GM19397 (cell line): Measurements from ENCODE around the gene RAB3GAP2.
"Not testable (repeated sequence)": the region's sequence is repeated elsewhere in the genome, so short reads cannot be mapped to it uniquely, and the experiment has no call there.

ENCODE experiments used
- ATAC-seq: cut with Tn5 transposase; IDR thresholded peaks from one replicate; pipeline ENCODE4 v1.9.1; 2021; ENCODE audit warnings: mild to moderate bottlenecking, moderate library complexity; ENCODE audit not compliant: unreplicated experiment

RAB3GAP2 gene

GRCh38 chr1:220239966-220240365, 32.3 kb downstream of the RAB3GAP2 start:
- ATAC-seq: no peak

GRCh38 chr1:220239213-220239612, 33.0 kb downstream of the RAB3GAP2 start:
- no peak for ATAC-seq

- not testable (repeated sequence) for ATAC-seq
Observed at GRCh38 chr1:220236278-220236677, 36.0 kb downstream of the RAB3GAP2 start.

- ATAC-seq: no peak
Observed at GRCh38 chr1:220235462-220235861, 36.8 kb downstream of the RAB3GAP2 start.

GRCh38 chr1:220233927-220234326, 38.3 kb downstream of the RAB3GAP2 start:
- no peak for ATAC-seq

- ATAC-seq: no peak
Observed at GRCh38 chr1:220229771-220230170, 42.5 kb downstream of the RAB3GAP2 start.

- ATAC-seq: no peak
Observed at GRCh38 chr1:220227393-220227792, 44.9 kb downstream of the RAB3GAP2 start.

- no peak for ATAC-seq
Observed at GRCh38 chr1:220226752-220227151, 45.5 kb downstream of the RAB3GAP2 start.

GRCh38 chr1:220225957-220226356, 46.3 kb downstream of the RAB3GAP2 start:
- no peak for ATAC-seq

GRCh38 chr1:220224611-220225124, 47.6 kb downstream of the RAB3GAP2 start:
- ATAC-seq: no peak

GRCh38 chr1:220224033-220224432, 48.2 kb downstream of the RAB3GAP2 start:
- no peak for ATAC-seq

- no peak for ATAC-seq
Observed at GRCh38 chr1:220222939-220223338, 49.3 kb downstream of the RAB3GAP2 start.

GRCh38 chr1:220221670-220222069, 50.6 kb downstream of the RAB3GAP2 start:
- no peak for ATAC-seq

GRCh38 chr1:220221269-220221668, 51.0 kb downstream of the RAB3GAP2 start:
- no peak for ATAC-seq

- peak; percentile 8 for ATAC-seq
Observed at GRCh38 chr1:220220699-220221040, 51.6 kb downstream of the RAB3GAP2 start.

- peak; percentile 73 for ATAC-seq
Observed at GRCh38 chr1:220219865-220220698, 52.2 kb downstream of the RAB3GAP2 start.

- ATAC-seq: no peak
Observed at GRCh38 chr1:220219136-220219442, 53.2 kb downstream of the RAB3GAP2 start.

GRCh38 chr1:220218397-220219135, 53.7 kb downstream of the RAB3GAP2 start:
- not testable (repeated sequence) for ATAC-seq

- ATAC-seq: no peak
Observed at GRCh38 chr1:220217383-220217988, 54.8 kb downstream of the RAB3GAP2 start.

- ATAC-seq: no peak
Observed at GRCh38 chr1:220213382-220213983, 58.8 kb downstream of the RAB3GAP2 start.

GRCh38 chr1:220207411-220207810, 64.8 kb downstream of the RAB3GAP2 start:
- ATAC-seq: no peak
